Mesothelial cell of epicardium (in vitro differentiated cells): ENCODE results near the gene ZBTB1. TPM values are rescaled to one million over a fixed set of nuclear protein-coding genes. Genes with fewer than 3 reads are reported as not detected.

Experiments used
- DNase-seq, 2 experiments: peaks; one replicate each; pipeline ENCODE4 v3.0.0; 2021; ENCODE audit warnings: low spot score in 2 of 2; ENCODE audit not compliant: unreplicated experiment in 2 of 2
- H3K27ac Mint-ChIP-seq: 2 replicates; pipeline ENCODE4 v1.8.0; 2021; ENCODE audit warnings: mixed read lengths
- H3K27me3 Mint-ChIP-seq: 2 replicates; pipeline ENCODE4 v1.8.0; 2021; ENCODE audit warnings: low read depth, mixed read lengths
- H3K36me3 Mint-ChIP-seq: 2 replicates; pipeline ENCODE4 v1.8.0; 2021; ENCODE audit warnings: mixed read lengths
- H3K4me1 Mint-ChIP-seq: 2 replicates; pipeline ENCODE4 v1.8.0; 2021; ENCODE audit warnings: mixed read lengths
- H3K4me3 Mint-ChIP-seq: 2 replicates; pipeline ENCODE4 v1.8.0; 2021; ENCODE audit warnings: mild to moderate bottlenecking, moderate library complexity, mixed read lengths
- H3K9me3 Mint-ChIP-seq: 2 replicates; pipeline ENCODE4 v1.8.0; 2021; ENCODE audit warnings: mixed read lengths
- total RNA-seq: library from RNA; stranded (reverse); gene quantifications from 3 replicates; pipeline ENCODE4 v1.2.1, GENCODE V29; 2021
- TF ChIP-seq, protein P1 (sequence below): fragments of 200-600 bp; sonication (generic); IDR thresholded peaks from one replicate; pipeline ENCODE4 v1.5.0; 2021; ENCODE audit warnings: antibody characterized with exemption; ENCODE audit not compliant: unreplicated experiment

ZBTB1 gene, protein sequence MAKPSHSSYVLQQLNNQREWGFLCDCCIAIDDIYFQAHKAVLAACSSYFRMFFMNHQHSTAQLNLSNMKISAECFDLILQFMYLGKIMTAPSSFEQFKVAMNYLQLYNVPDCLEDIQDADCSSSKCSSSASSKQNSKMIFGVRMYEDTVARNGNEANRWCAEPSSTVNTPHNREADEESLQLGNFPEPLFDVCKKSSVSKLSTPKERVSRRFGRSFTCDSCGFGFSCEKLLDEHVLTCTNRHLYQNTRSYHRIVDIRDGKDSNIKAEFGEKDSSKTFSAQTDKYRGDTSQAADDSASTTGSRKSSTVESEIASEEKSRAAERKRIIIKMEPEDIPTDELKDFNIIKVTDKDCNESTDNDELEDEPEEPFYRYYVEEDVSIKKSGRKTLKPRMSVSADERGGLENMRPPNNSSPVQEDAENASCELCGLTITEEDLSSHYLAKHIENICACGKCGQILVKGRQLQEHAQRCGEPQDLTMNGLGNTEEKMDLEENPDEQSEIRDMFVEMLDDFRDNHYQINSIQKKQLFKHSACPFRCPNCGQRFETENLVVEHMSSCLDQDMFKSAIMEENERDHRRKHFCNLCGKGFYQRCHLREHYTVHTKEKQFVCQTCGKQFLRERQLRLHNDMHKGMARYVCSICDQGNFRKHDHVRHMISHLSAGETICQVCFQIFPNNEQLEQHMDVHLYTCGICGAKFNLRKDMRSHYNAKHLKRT
- total RNA-seq: 66.3 to 67.4 TPM (median 66.4 TPM) in 3 replicates

GRCh38 chr14:64504310-64504896, at the start of gene ZBTB1:
Gene ZBTB1, plus strand, starts transcription at chr14:64504770. Its CDS starts 16,735 bp downstream, at chr14:64521505.
- no peaks in the 10 kb centered on the region for H3K36me3 Mint-ChIP-seq
- H3K4me1 Mint-ChIP-seq: peaks cover 65% of the 10 kb centered on the region
- DNase-seq: peak; percentile 62 to 78
- H3K4me3 Mint-ChIP-seq: peak within 1 kb of the TSS; percentile 81
- H3K9me3 Mint-ChIP-seq: no peaks in the 10 kb centered on the region
- TF ChIP-seq, protein P1, sequence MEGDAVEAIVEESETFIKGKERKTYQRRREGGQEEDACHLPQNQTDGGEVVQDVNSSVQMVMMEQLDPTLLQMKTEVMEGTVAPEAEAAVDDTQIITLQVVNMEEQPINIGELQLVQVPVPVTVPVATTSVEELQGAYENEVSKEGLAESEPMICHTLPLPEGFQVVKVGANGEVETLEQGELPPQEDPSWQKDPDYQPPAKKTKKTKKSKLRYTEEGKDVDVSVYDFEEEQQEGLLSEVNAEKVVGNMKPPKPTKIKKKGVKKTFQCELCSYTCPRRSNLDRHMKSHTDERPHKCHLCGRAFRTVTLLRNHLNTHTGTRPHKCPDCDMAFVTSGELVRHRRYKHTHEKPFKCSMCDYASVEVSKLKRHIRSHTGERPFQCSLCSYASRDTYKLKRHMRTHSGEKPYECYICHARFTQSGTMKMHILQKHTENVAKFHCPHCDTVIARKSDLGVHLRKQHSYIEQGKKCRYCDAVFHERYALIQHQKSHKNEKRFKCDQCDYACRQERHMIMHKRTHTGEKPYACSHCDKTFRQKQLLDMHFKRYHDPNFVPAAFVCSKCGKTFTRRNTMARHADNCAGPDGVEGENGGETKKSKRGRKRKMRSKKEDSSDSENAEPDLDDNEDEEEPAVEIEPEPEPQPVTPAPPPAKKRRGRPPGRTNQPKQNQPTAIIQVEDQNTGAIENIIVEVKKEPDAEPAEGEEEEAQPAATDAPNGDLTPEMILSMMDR: no peak
- H3K27me3 Mint-ChIP-seq: no peaks in the 10 kb centered on the region
- H3K27ac Mint-ChIP-seq: peak within 1 kb of the TSS; percentile 100

GRCh38 chr14:64459405-64460136, 45.0 kb upstream of the ZBTB1 start:
- no peaks in the 10 kb centered on the region for H3K27me3 Mint-ChIP-seq
- H3K4me3 Mint-ChIP-seq: no peak overlapping the region
- H3K9me3 Mint-ChIP-seq: no peaks in the 10 kb centered on the region
- no peak for DNase-seq
- H3K36me3 Mint-ChIP-seq: peaks cover 11% of the 10 kb centered on the region
- peaks cover under 1% of the 10 kb centered on the region for H3K4me1 Mint-ChIP-seq
- H3K27ac Mint-ChIP-seq: no peak overlapping the region
- TF ChIP-seq, protein P1: no peak

- Mint-ChIP-seq H3K27me3 (no peaks in the 10 kb centered on the region), H3K9me3 (no peaks in the 10 kb centered on the region), H3K4me3 (no peak overlapping the region), H3K27ac (no peak overlapping the region), H3K4me1 (peaks cover 10% of the 10 kb centered on the region), H3K36me3 (peaks cover 9% of the 10 kb centered on the region)
- no peak for DNase-seq
- TF ChIP-seq, protein P1: no peak
These were observed 43.3 kb upstream of the ZBTB1 start for GRCh38 chr14:64461221-64461620.

GRCh38 chr14:64463195-64463594, 41.4 kb upstream of the ZBTB1 start:
- H3K4me1 Mint-ChIP-seq: peaks cover 16% of the 10 kb centered on the region
- no peaks in the 10 kb centered on the region for H3K9me3 Mint-ChIP-seq
- peaks cover 7% of the 10 kb centered on the region for H3K36me3 Mint-ChIP-seq
- H3K27ac Mint-ChIP-seq: no peak overlapping the region
- H3K4me3 Mint-ChIP-seq: no peak overlapping the region
- no peaks in the 10 kb centered on the region for H3K27me3 Mint-ChIP-seq
- TF ChIP-seq, protein P1: no peak
- DNase-seq: no peak

DNA sequence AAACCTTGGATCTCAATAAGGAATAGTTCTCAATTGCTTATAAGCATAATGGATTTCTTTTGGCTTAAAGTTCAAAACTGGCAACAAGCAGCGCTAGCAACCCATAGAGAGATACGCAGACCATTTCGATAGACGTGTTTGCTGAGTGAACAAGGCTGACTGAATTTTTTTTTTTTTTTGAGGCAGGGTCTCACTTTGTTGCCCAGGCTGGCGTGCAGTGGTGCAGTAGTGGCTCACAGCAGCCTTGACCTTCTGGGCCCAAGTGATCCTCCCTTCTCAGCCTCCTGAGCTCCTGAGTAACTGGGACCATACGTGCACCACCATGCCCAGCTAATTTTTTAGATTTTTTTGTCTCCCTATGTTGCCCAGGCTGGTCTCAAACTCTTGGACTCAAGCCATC, 40.7 kb upstream of the ZBTB1 start:
- peaks cover 6% of the 10 kb centered on the region for H3K36me3 Mint-ChIP-seq
- H3K9me3 Mint-ChIP-seq: no peaks in the 10 kb centered on the region
- no peak for DNase-seq
- H3K4me3 Mint-ChIP-seq: no peak overlapping the region
- TF ChIP-seq, protein P1: no peak
- peaks cover 18% of the 10 kb centered on the region for H3K4me1 Mint-ChIP-seq
- no peaks in the 10 kb centered on the region for H3K27me3 Mint-ChIP-seq
- H3K27ac Mint-ChIP-seq: no peak overlapping the region
